IPS DF 6.9 (cell line): Measurements from ENCODE around the gene YWHAB.

Source experiments
- DNase-seq: peaks from one replicate; pipeline ENCODE4 v3.0.0-alpha.2; 2013; ENCODE audit warnings: low read depth, low spot score
- H3K27ac ChIP-seq: one replicate; pipeline ENCODE4 v1.5.1; 2013; ENCODE audit warnings: low read length, control low read depth
- H3K27me3 ChIP-seq: 2 replicates; pipeline ENCODE4 v1.6.1; 2013; ENCODE audit warnings: mild to moderate bottlenecking, low read length; ENCODE audit not compliant: control insufficient read depth, insufficient read depth
- H3K36me3 ChIP-seq: 2 replicates; pipeline ENCODE4 v1.6.1; 2013; ENCODE audit warnings: low read length; ENCODE audit not compliant: control insufficient read depth, insufficient read depth
- H3K4me1 ChIP-seq: 2 replicates; pipeline ENCODE4 v1.6.1; 2013; ENCODE audit warnings: low read length; ENCODE audit not compliant: control insufficient read depth, insufficient read depth
- H3K4me3 ChIP-seq: 2 replicates; pipeline ENCODE4 v1.5.1; 2013; ENCODE audit warnings: mild to moderate bottlenecking, low read length
- H3K9me3 ChIP-seq: 2 replicates; pipeline ENCODE4 v1.6.1; 2013; ENCODE audit warnings: low read length, inconsistent platforms; ENCODE audit not compliant: control insufficient read depth, insufficient read depth
- WGBS: extraction: QIAGEN DNeasy Blood & Tissue Kit; methylation state at CpG from one replicate; pipeline ENCODE4 v1.1.7; 2013; ENCODE audit warnings: mixed read lengths, missing lambda C conversion rate; ENCODE audit not compliant: insufficient read length, insufficient coverage; 5-methylcytosine and 5-hydroxymethylcytosine counted together

YWHAB gene

DNA sequence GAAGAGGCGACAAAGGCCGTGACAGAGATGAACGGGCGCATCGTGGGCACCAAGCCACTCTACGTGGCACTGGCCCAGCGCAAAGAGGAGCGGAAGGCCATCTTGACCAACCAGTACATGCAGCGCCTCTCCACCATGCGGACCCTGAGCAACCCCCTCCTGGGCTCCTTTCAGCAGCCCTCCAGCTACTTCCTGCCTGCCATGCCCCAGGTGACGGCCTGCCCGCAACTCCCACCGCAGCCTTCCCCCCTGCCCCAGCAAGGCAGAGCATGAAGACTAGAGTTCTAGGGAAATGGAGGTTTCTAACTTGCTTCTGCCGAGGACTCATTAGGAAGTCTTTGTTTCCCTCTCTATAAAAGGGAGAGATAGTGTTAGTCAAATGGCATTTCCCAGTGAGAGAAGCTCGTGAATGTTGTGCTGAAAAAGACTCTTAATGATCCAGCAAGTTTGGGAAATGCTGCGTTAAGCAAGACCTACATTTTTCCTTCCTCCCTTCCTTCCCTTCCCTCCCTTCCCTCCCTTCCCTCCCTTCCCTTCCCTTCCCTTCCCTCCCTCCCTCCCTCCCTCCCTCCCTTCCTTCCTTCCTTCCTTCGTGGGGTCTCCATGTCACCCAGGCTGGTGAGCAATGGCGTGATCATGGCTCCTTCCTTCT is 45.1 kb downstream of the YWHAB start:
- no peak overlapping the region for H3K27ac ChIP-seq
- DNase-seq = no peak
- no peaks in the 10 kb centered on the region for H3K9me3 ChIP-seq
- H3K27me3 ChIP-seq = no peaks in the 10 kb centered on the region
- H3K4me1 ChIP-seq = no peaks in the 10 kb centered on the region
- WGBS = no CpG with 5 or more reads among the region's 18 CpGs
- H3K4me3 ChIP-seq = no peak overlapping the region
- peaks cover 14% of the 10 kb centered on the region for H3K36me3 ChIP-seq

GRCh38 chr20:44931911-44932310 is 46.4 kb downstream of the YWHAB start:
- no peak for DNase-seq
- H3K27ac ChIP-seq = no peak overlapping the region
- H3K27me3 ChIP-seq = no peaks in the 10 kb centered on the region
- no peak overlapping the region for H3K4me3 ChIP-seq
- peaks cover 21% of the 10 kb centered on the region for H3K36me3 ChIP-seq
- WGBS = no CpG with 5 or more reads among the region's 3 CpGs
- no peaks in the 10 kb centered on the region for H3K9me3 ChIP-seq
- H3K4me1 ChIP-seq = no peaks in the 10 kb centered on the region

DNA sequence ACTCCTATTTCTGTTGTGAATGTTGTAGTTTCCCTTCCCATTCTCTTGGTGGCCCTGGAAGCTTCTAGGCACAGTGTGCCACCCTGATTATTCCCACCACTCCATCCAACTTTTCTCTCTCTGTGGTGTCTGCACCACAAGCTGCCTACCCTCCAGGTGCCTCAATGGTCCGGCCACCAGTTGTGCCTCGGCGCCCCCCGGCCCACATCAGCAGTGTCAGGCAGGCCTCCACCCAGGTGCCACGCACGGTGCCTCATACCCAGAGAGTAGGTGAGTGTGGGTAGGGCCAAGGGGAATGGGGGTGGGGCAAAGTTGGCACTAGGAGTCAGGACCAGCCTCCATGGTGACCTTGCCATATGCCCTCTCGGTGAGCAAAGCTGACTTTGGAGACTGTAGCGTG is 47.4 kb downstream of the YWHAB start:
- DNase-seq = no peak
- Histone ChIP-seq H3K36me3 (peaks cover 22% of the 10 kb centered on the region), H3K27me3 (no peaks in the 10 kb centered on the region), H3K9me3 (no peaks in the 10 kb centered on the region), H3K4me1 (no peaks in the 10 kb centered on the region), H3K4me3 (no peak overlapping the region), H3K27ac (no peak overlapping the region)
- no CpG with 5 or more reads among the region's 8 CpGs for WGBS

DNA sequence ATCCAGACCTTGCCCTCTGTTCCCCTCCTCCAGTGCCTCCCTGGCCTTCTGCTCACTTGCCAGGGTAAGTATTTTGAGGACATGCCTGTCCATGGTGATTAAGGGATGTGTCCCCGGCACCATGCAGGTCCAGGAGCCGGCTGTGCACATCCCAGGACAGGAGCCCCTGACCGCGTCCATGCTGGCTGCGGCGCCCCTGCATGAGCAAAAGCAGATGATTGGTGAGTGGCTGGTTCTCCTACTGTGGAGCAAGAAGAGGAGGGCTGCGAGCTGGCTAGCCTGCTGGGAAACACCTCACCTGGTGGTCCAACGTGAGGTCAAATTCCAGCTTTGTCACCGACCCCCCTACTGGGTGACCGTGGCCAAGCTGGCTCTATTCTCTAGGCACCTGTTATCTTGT is 51.0 kb downstream of the YWHAB start:
- no peak overlapping the region for H3K27ac ChIP-seq
- H3K9me3 ChIP-seq = no peaks in the 10 kb centered on the region
- H3K27me3 ChIP-seq = no peaks in the 10 kb centered on the region
- H3K4me3 ChIP-seq = no peak overlapping the region
- no peaks in the 10 kb centered on the region for H3K4me1 ChIP-seq
- WGBS = no CpG with 5 or more reads among the region's 10 CpGs
- peaks cover 25% of the 10 kb centered on the region; the same call in 1 of the 2 replicates for H3K36me3 ChIP-seq
- DNase-seq = no peak

DNA sequence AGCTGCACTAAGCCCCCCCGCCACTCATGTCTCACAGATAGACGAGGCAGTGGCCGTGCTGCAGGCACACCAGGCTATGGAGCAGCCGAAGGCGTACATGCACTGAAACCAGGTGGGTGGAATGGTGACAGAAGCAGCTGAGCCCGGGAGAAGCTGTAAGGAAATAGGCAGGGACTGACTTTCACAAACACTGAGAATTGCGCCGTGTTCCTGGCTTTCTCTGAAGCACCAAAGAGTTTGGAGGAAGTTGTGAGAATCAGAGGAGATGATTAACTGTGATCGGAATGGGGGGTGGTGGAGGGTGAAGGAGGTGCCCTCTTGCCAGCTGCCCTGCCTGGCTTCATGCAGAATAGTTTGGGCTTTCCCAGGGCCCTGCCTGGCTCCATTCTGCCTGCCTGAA is 53.1 kb downstream of the YWHAB start:
- WGBS = no CpG with 5 or more reads among the region's 9 CpGs
- DNase-seq = no peak
- H3K36me3 ChIP-seq = peaks cover 27% of the 10 kb centered on the region; the same call in 1 of the 2 replicates
- no peaks in the 10 kb centered on the region for H3K27me3 ChIP-seq
- H3K27ac ChIP-seq = no peak overlapping the region
- no peak overlapping the region for H3K4me3 ChIP-seq
- H3K4me1 ChIP-seq = no peaks in the 10 kb centered on the region
- no peaks in the 10 kb centered on the region for H3K9me3 ChIP-seq

- Histone ChIP-seq H3K4me3 (no peak overlapping the region), H3K36me3 (peaks cover 27% of the 10 kb centered on the region; the same call in 1 of the 2 replicates), H3K27ac (no peak overlapping the region), H3K4me1 (no peaks in the 10 kb centered on the region), H3K9me3 (no peaks in the 10 kb centered on the region), H3K27me3 (no peaks in the 10 kb centered on the region)
- WGBS = no CpG with 5 or more reads among the region's 7 CpGs
- DNase-seq = no peak
Observed at GRCh38 chr20:44941120-44941691, 55.7 kb downstream of the YWHAB start.

DNA sequence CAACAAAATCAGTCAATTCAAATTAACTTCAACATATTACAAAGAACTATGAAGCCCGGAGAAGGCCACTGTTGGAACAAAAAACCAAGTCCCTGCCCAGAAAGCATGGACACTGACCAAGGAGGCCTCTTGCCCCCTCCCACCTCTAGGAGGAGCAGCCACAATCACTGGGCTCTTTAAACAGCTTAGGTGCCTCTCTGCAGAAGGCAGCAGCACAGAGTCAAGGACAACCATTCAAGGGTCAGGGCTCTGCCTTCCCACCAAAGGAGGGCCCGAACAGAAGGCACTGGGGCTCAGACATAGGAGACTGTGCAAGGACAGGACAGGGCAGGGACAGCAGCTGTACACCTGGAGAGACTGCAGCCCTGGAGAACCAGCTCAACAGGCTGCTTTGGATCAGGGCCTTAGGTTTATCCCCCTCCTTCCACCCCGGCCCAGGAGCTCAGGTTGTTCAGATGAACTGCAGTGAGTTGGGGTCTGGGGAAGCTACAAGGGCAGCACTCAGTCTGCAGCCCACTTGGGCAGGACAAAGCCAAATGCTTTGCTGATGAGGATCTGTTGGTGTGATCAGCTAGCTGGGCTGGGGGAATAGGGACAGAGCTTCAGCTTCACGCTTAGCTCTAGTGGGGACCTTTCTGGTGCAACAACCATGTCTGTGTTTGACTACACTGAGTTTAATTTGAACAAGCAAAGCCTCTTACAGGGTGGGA is 56.9 kb downstream of the YWHAB start:
- Histone ChIP-seq H3K9me3 (no peaks in the 10 kb centered on the region), H3K27ac (no peak overlapping the region)

GRCh38 chr20:44943828-44944227 is 58.3 kb downstream of the YWHAB start:
- peaks cover 16% of the 10 kb centered on the region; the same call in 1 of the 2 replicates for H3K36me3 ChIP-seq
- DNase-seq = no peak
- WGBS = no CpG with 5 or more reads among the region's 4 CpGs

More for the DNA sequence above, 56.9 kb downstream of the YWHAB start:
- Histone ChIP-seq H3K36me3 (peaks cover 20% of the 10 kb centered on the region; the same call in 1 of the 2 replicates), H3K4me1 (no peaks in the 10 kb centered on the region), H3K27me3 (no peaks in the 10 kb centered on the region), H3K4me3 (no peak overlapping the region)
- no peak for DNase-seq
- WGBS = no CpG with 5 or more reads among the region's 4 CpGs

GRCh38 chr20:44945261-44945660 is 59.8 kb downstream of the YWHAB start:
- Histone ChIP-seq H3K4me1 (no peaks in the 10 kb centered on the region), H3K27ac (no peak overlapping the region), H3K27me3 (no peaks in the 10 kb centered on the region), H3K4me3 (no peak overlapping the region), H3K36me3 (peaks cover 16% of the 10 kb centered on the region; the same call in 1 of the 2 replicates), H3K9me3 (no peaks in the 10 kb centered on the region)
- DNase-seq = no peak
- WGBS = no CpG with 5 or more reads among the region's 6 CpGs

More at GRCh38 chr20:44943828-44944227, 58.3 kb downstream of the YWHAB start:
- Histone ChIP-seq H3K4me1 (no peaks in the 10 kb centered on the region), H3K27ac (no peak overlapping the region), H3K4me3 (no peak overlapping the region), H3K27me3 (no peaks in the 10 kb centered on the region), H3K9me3 (no peaks in the 10 kb centered on the region)

DNA sequence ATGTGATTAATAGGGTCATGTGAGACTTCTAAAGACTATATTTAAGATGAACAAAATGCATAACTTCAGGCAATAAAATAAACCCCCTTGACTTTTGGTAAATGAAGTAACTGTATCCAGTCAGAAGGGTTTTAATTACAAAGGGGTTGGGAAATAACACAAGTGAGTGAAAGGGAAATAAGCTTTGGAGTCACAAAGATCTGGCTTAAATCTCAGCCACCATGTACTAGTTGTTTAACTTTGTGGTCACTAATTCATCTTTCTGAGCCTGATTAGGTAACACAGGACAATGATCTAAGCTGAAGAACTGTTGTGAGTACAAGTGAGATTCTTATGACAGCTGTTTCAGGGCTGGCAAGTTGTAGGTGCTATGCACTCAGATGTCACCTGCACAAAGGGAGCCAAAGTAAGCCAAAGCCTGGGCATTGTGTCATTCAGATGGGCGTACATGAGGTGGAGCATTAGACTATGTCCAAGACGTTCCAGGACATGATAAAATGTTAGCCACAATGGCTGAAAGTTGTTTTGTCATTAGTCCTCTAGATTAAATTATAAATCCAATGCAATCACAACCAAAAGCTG is 60.9 kb downstream of the YWHAB start:
- WGBS = no CpG with 5 or more reads among the region's 2 CpGs
- no peaks in the 10 kb centered on the region for H3K4me1 ChIP-seq
- no peak overlapping the region for H3K4me3 ChIP-seq
- DNase-seq = no peak
- H3K9me3 ChIP-seq = no peaks in the 10 kb centered on the region
- no peak overlapping the region for H3K27ac ChIP-seq
- H3K27me3 ChIP-seq = no peaks in the 10 kb centered on the region
- H3K36me3 ChIP-seq = peaks cover 20% of the 10 kb centered on the region; the same call in 1 of the 2 replicates
